K562 (cell line): Measurements from ENCODE around the gene NRM. TPM values are rescaled to one million over a fixed set of nuclear protein-coding genes. Genes with fewer than 3 reads are reported as not detected.

Experiments used
- CBFA2T3 ChIP-seq: fragments of 450-650 bp; IDR thresholded peaks from 2 replicates; pipeline ENCODE4 v1.6.1; 2017
- CREB1 ChIP-seq, 2 experiments: sonication (generic) in 1 of 2; formaldehyde crosslinking in 1 of 2; IDR thresholded peaks; 2 replicates each; pipeline versions ENCODE4 v1.6.1 to v1.8.0; 2012 to 2022; ENCODE audit warnings: inconsistent platforms in 1 of 2, mild to moderate bottlenecking in 1 of 2, missing genetic modification reagents in 1 of 2, moderate library complexity in 1 of 2
- FOSL1 ChIP-seq: fragments of 200-800 bp; sonication (Bioruptor generic); conservative IDR thresholded peaks from 2 replicates; pipeline ENCODE4 v1.6.1; 2016; ENCODE audit warnings: missing genetic modification characterization, missing compliant biosample characterization
- HDAC8 ChIP-seq: fragments of 450-650 bp; IDR thresholded peaks from 2 replicates; pipeline ENCODE4 v1.6.1; 2016; ENCODE audit warnings: mild to moderate bottlenecking, missing genetic modification characterization, moderate library complexity, missing compliant biosample characterization
- KAT7 ChIP-seq: sonication (generic); formaldehyde crosslinking; IDR thresholded peaks from 2 replicates; pipeline ENCODE4 v1.8.0; 2022; ENCODE audit warnings: missing genetic modification reagents, mild to moderate bottlenecking, borderline replicate concordance
- MCM7 ChIP-seq, 2 experiments: fragments of 450-650 bp; IDR thresholded peaks; 2 replicates each; pipeline ENCODE4 v1.6.1; 2016 to 2018
- PHF20 ChIP-seq: fragments of 450-650 bp; IDR thresholded peaks from 2 replicates; pipeline ENCODE4 v1.6.1; 2018; ENCODE audit not compliant: partially characterized antibody
- RFX7 ChIP-seq: fragments of 250-450 bp; sonication (Bioruptor Pico); IDR thresholded peaks from 2 replicates; pipeline ENCODE4 v1.5.1; 2021; ENCODE audit warnings: mild to moderate bottlenecking
- SIN3A ChIP-seq, 2 experiments: fragments of 150-350 bp in 1 of 2; IDR thresholded peaks; 2 replicates each; pipeline ENCODE4 v1.6.1; 2011 to 2016; ENCODE audit warnings: borderline replicate concordance in 2 of 2, low read depth in 2 of 2, low read length in 2 of 2, mild to moderate bottlenecking in 2 of 2, moderate library complexity in 2 of 2; ENCODE audit not compliant: control insufficient read depth in 1 of 2
- SPI1 ChIP-seq: IDR thresholded peaks from 2 replicates; pipeline ENCODE4 v1.6.1; 2011; ENCODE audit warnings: low read depth, low read length, control low read depth, borderline replicate concordance
- ZC3H4 ChIP-seq: sonication (generic); formaldehyde crosslinking; IDR thresholded peaks from 2 replicates; pipeline ENCODE4 v1.9.0; 2021; ENCODE audit warnings: missing genetic modification reagents, borderline replicate concordance
- polyA plus RNA-seq, 8 experiments: library from polyadenylated mRNA; depleted of rRNA in 4 of 8; stranded (reverse) in 5 of 8; unstranded in 3 of 8; fragments of >200 nt; fragmentation: Nextera tagmentation in 2 of 8; fragmentation: Illumina TruSeq in 1 of 8; extraction: Ambion mirVana in 2 of 8; extraction: Trizol in 1 of 8; gene quantifications; 2 replicates each; pipeline versions ENCODE4 v1.2.1 to v1.2.3, GENCODE V29; 2011 to 2014; ENCODE audit warnings: inconsistent platforms in 1 of 8, missing spikeins in 1 of 8
- total RNA-seq, 7 experiments: library from RNA; depleted of rRNA in 6 of 7; stranded (reverse); fragments of >200 nt in 6 of 7; fragmentation: Illumina TruSeq in 2 of 7; extraction: Trizol in 2 of 7; gene quantifications; 2 replicates each; pipeline versions ENCODE4 v1.2.1 to v1.2.3, GENCODE V29; 2011 to 2021; ENCODE audit warnings: low replicate concordance in 1 of 7
- TF ChIP-seq, protein P1 (sequence below): sonication (generic); formaldehyde crosslinking; IDR thresholded peaks from 2 replicates; pipeline ENCODE4 v1.8.0; 2022; ENCODE audit warnings: mild to moderate bottlenecking, missing genetic modification reagents
- TF ChIP-seq, protein P2 (sequence below): sonication (generic); formaldehyde crosslinking; IDR thresholded peaks from 2 replicates; pipeline ENCODE4 v1.4.0; 2020; ENCODE audit warnings: mild to moderate bottlenecking, missing genetic modification reagents
- TF ChIP-seq, protein P3 (sequence below), 3 experiments: fragments of 200-800 bp in 1 of 3; sonication (Bioruptor generic) in 1 of 3; sonication (generic) in 1 of 3; formaldehyde crosslinking in 1 of 3; IDR thresholded peaks; 2 replicates each; pipeline versions ENCODE4 v1.6.1 to v1.8.0; 2016 to 2022; ENCODE audit warnings: mild to moderate bottlenecking in 2 of 3, missing compliant biosample characterization in 2 of 3, missing genetic modification characterization in 2 of 3, missing genetic modification reagents in 1 of 3
- TF ChIP-seq, protein P4 (sequence below): fragments of 450-650 bp; IDR thresholded peaks from 2 replicates; pipeline ENCODE4 v1.6.1; 2017; ENCODE audit warnings: antibody characterized with exemption
- TF ChIP-seq, protein P5 (sequence below): fragments of 250-450 bp; sonication (Bioruptor Pico); IDR thresholded peaks from 2 replicates; pipeline ENCODE4 v1.8.0; 2021; ENCODE audit warnings: moderate library complexity, mild to moderate bottlenecking, inconsistent platforms

The NRM gene
- total and polyA plus RNA-seq, 9 of the 15 experiments (the other 6 are each of a cell fraction or from before 2014, with no cell fraction given) = 9.7 to 58.2 (median 18.1) TPM

DNA sequence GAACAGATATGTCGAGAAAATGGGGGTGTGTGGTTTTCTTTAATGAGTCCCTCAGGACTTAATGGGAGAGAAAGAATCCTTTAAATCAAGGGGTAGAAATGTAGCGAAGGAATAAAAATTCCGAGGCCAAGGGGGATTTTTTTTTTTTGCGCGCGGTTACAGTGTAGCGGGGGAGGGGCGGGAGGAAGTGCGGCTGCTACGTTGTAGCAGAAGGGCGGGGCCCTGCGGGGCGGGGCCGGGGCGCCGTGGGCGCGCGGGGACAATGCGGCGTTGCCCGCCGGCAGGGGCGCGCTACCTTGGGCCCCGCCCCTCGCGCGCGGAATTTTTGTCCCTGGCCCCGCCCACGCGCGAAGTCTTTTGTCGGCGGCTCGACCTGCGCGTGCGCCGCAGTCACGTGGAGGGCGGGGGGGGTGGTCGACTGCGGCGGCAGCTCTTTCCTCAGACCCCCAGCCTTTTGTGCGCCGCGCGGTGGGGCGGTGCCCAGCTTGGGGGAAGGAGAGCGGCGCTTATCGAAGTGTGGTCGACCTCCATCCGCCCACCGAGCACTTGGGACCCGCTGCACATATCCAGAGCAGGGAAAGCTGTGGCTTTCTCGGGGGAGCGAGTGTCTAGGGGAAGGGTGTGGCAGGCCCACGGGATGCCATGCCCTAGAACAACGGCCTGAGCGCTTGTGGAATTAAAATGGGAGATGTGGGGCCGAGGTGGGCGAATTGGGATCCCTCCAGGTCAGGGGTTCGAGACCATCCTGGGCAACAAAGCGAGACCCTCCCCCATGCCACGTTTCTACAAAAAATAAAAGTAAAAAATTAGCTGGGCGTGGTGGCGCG is 30.6 kb upstream of the NRM start (continued):
- TF ChIP-seq, protein P1, sequence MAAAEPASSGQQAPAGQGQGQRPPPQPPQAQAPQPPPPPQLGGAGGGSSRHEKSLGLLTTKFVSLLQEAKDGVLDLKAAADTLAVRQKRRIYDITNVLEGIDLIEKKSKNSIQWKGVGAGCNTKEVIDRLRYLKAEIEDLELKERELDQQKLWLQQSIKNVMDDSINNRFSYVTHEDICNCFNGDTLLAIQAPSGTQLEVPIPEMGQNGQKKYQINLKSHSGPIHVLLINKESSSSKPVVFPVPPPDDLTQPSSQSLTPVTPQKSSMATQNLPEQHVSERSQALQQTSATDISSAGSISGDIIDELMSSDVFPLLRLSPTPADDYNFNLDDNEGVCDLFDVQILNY (CRISPR knock-in tag) = peak; percentile 68; the same call in 1 of the 2 replicates
- TF ChIP-seq, protein P2, sequence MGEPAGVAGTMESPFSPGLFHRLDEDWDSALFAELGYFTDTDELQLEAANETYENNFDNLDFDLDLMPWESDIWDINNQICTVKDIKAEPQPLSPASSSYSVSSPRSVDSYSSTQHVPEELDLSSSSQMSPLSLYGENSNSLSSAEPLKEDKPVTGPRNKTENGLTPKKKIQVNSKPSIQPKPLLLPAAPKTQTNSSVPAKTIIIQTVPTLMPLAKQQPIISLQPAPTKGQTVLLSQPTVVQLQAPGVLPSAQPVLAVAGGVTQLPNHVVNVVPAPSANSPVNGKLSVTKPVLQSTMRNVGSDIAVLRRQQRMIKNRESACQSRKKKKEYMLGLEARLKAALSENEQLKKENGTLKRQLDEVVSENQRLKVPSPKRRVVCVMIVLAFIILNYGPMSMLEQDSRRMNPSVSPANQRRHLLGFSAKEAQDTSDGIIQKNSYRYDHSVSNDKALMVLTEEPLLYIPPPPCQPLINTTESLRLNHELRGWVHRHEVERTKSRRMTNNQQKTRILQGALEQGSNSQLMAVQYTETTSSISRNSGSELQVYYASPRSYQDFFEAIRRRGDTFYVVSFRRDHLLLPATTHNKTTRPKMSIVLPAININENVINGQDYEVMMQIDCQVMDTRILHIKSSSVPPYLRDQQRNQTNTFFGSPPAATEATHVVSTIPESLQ (CRISPR knock-in tag) = peak; percentile 74; the same call in 1 of the 2 replicates
- TF ChIP-seq KAT7 (CRISPR knock-in tag) = peak; percentile 64; the same call in 1 of the 2 replicates
- TF ChIP-seq, protein P3, sequence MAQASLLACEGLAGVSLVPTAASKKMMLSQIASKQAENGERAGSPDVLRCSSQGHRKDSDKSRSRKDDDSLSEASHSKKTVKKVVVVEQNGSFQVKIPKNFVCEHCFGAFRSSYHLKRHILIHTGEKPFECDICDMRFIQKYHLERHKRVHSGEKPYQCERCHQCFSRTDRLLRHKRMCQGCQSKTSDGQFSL (CRISPR knock-in tag; IDR thresholded peaks at IDR 0.05) = peak; percentile 99
- TF ChIP-seq, protein P3 (tag; IDR thresholded peaks at IDR 0.05) = peak in 1 of 2 experiments; percentile 98; a peak in 2 of 4 replicates
- TF ChIP-seq FOSL1 (tag) = 0 out of 2 replicates have a peak, but pooled peaks have one; percentile 18
- no peak for TF ChIP-seq CBFA2T3
- peak; percentile 49 to 76; a peak in 2 of 4 replicates for TF ChIP-seq SIN3A (IDR thresholded peaks at IDR 0.05; ENCODE audit: borderline replicate concordance in 2 of 2, control insufficient read depth in 1 of 2, low read depth in 2 of 2, low read length in 2 of 2)
- no peak for TF ChIP-seq MCM7 (IDR thresholded peaks at IDR 0.05)
- TF ChIP-seq HDAC8 (tag) = no peak
- TF ChIP-seq SPI1 = peak; percentile 90
- TF ChIP-seq, protein P4, sequence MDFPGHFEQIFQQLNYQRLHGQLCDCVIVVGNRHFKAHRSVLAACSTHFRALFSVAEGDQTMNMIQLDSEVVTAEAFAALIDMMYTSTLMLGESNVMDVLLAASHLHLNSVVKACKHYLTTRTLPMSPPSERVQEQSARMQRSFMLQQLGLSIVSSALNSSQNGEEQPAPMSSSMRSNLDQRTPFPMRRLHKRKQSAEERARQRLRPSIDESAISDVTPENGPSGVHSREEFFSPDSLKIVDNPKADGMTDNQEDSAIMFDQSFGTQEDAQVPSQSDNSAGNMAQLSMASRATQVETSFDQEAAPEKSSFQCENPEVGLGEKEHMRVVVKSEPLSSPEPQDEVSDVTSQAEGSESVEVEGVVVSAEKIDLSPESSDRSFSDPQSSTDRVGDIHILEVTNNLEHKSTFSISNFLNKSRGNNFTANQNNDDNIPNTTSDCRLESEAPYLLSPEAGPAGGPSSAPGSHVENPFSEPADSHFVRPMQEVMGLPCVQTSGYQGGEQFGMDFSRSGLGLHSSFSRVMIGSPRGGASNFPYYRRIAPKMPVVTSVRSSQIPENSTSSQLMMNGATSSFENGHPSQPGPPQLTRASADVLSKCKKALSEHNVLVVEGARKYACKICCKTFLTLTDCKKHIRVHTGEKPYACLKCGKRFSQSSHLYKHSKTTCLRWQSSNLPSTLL = 0 out of 2 replicates have a peak, but pooled peaks have one; percentile 31
- peak; percentile 82 for TF ChIP-seq CREB1 (IDR thresholded peaks at IDR 0.05)
- TF ChIP-seq CREB1 (CRISPR knock-in tag; IDR thresholded peaks at IDR 0.05) = peak; percentile 61
- no peak; the same call in 1 of the 2 replicates for TF ChIP-seq RFX7 (CRISPR knock-in tag)
- TF ChIP-seq PHF20 = peak; percentile 21
- TF ChIP-seq, protein P5, sequence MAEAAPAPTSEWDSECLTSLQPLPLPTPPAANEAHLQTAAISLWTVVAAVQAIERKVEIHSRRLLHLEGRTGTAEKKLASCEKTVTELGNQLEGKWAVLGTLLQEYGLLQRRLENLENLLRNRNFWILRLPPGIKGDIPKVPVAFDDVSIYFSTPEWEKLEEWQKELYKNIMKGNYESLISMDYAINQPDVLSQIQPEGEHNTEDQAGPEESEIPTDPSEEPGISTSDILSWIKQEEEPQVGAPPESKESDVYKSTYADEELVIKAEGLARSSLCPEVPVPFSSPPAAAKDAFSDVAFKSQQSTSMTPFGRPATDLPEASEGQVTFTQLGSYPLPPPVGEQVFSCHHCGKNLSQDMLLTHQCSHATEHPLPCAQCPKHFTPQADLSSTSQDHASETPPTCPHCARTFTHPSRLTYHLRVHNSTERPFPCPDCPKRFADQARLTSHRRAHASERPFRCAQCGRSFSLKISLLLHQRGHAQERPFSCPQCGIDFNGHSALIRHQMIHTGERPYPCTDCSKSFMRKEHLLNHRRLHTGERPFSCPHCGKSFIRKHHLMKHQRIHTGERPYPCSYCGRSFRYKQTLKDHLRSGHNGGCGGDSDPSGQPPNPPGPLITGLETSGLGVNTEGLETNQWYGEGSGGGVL (CRISPR knock-in tag) = no peak
- no peak; the same call in 1 of the 2 replicates for TF ChIP-seq ZC3H4 (CRISPR knock-in tag)
